Vagina (tissue), 2 donors: Measurements from ENCODE around the gene LRIT2.

ENCODE experiments used
- POLR2A ChIP-seq, 2 donors: fragments of 450-650 bp; IDR thresholded peaks; one replicate each; pipeline ENCODE4 v1.6.1; 2017; ENCODE audit warnings: antibody characterized with exemption in 2 of 2, mild to moderate bottlenecking in 2 of 2, moderate library complexity in 2 of 2
- POLR2AphosphoS5 ChIP-seq, 2 donors: sonication (generic); formaldehyde crosslinking; IDR thresholded peaks; one replicate each; pipeline ENCODE4 v1.9.0; 2017; ENCODE audit warnings: antibody characterized with exemption in 2 of 2, mild to moderate bottlenecking in 2 of 2, low read depth in 1 of 2; ENCODE audit not compliant: insufficient read depth in 1 of 2
- TF ChIP-seq, protein P1 (sequence below), 3 experiments: fragments of 450-650 bp in 2 of 3; fragments of 200-600 bp in 1 of 3; sonication (generic) in 1 of 3; IDR thresholded peaks; one replicate each; pipeline ENCODE4 v1.5.1; 2017 to 2019; ENCODE audit warnings: antibody characterized with exemption in 3 of 3, mild to moderate bottlenecking in 2 of 3, moderate library complexity in 2 of 3

DNA sequence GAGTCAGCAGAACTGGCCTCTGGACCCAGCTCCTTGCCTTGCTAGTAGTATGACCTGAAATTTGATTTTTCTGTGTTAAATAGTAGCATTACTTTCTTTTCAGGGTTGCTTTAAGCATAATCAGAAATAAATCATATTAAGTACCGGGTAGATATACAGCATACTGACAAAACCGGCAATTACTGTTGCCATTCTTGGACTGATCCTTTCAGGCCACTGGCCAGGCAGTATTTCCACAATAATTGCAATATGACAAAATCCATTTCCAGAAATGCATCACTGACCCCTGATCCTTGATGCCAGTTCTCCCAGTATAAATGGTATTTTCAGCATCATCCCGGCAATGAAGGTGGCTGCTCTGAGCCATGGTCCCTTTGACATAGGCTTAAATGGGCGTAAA, 9.1 kb upstream of the LRIT2 start:
- TF ChIP-seq POLR2A (IDR thresholded peaks at IDR 0.05) (no peak), POLR2AphosphoS5 (IDR thresholded peaks at IDR 0.05; ENCODE audit: insufficient read depth in 1 of 2, low read depth in 1 of 2) (no peak)
- TF ChIP-seq, protein P1, sequence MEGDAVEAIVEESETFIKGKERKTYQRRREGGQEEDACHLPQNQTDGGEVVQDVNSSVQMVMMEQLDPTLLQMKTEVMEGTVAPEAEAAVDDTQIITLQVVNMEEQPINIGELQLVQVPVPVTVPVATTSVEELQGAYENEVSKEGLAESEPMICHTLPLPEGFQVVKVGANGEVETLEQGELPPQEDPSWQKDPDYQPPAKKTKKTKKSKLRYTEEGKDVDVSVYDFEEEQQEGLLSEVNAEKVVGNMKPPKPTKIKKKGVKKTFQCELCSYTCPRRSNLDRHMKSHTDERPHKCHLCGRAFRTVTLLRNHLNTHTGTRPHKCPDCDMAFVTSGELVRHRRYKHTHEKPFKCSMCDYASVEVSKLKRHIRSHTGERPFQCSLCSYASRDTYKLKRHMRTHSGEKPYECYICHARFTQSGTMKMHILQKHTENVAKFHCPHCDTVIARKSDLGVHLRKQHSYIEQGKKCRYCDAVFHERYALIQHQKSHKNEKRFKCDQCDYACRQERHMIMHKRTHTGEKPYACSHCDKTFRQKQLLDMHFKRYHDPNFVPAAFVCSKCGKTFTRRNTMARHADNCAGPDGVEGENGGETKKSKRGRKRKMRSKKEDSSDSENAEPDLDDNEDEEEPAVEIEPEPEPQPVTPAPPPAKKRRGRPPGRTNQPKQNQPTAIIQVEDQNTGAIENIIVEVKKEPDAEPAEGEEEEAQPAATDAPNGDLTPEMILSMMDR (IDR thresholded peaks at IDR 0.05) = no peak
